HG03159 (cell line): ENCODE measurements around the gene PNKP.

ENCODE experiments used
- ATAC-seq: cut with Tn5 transposase; IDR thresholded peaks from one replicate; pipeline ENCODE4 v1.9.1; 2021; ENCODE audit warnings: mild to moderate bottlenecking, moderate library complexity; ENCODE audit not compliant: unreplicated experiment

Gene PNKP

GRCh38 chr19:49876422-49877019 is 9.1 kb upstream of the PNKP start:
- ATAC-seq = peak; percentile 43

- no peak for ATAC-seq
These were observed 8.6 kb upstream of the PNKP start for GRCh38 chr19:49875857-49876421.

GRCh38 chr19:49875177-49875576 is 7.8 kb upstream of the PNKP start:
- no peak for ATAC-seq

GRCh38 chr19:49874503-49875157 is 7.3 kb upstream of the PNKP start:
- ATAC-seq = no peak

GRCh38 chr19:49873834-49874233 is 6.5 kb upstream of the PNKP start:
- ATAC-seq = no peak

- ATAC-seq = no peak
These were observed 5.7 kb upstream of the PNKP start for GRCh38 chr19:49873129-49873521.

- ATAC-seq = no peak
These were observed 5.1 kb upstream of the PNKP start for GRCh38 chr19:49872245-49873128.

- ATAC-seq = no peak
These were observed 4.1 kb upstream of the PNKP start for GRCh38 chr19:49871349-49871985.

- no peak for ATAC-seq
These were observed 3.0 kb upstream of the PNKP start for GRCh38 chr19:49870309-49870901.

- peak; percentile 66 for ATAC-seq
These were observed 2.3 kb upstream of the PNKP start for GRCh38 chr19:49869484-49870308.

GRCh38 chr19:49869009-49869483 is 1.7 kb upstream of the PNKP start:
- ATAC-seq = no peak

GRCh38 chr19:49864890-49865289 is 2.5 kb downstream of the PNKP start:
- no peak for ATAC-seq

- ATAC-seq = no peak
These were observed 3.4 kb downstream of the PNKP start for GRCh38 chr19:49863935-49864320.

- ATAC-seq = no peak
These were observed 4.0 kb downstream of the PNKP start for GRCh38 chr19:49863254-49863934.

GRCh38 chr19:49862391-49863253 is 4.8 kb downstream of the PNKP start:
- no peak for ATAC-seq

GRCh38 chr19:49861541-49862378 is 5.6 kb downstream of the PNKP start:
- ATAC-seq = no peak

- no peak for ATAC-seq
These were observed 6.3 kb downstream of the PNKP start for GRCh38 chr19:49861107-49861506.
